ENCODE measurements around the gene TRIP10. TPM values are rescaled to one million over a fixed set of nuclear protein-coding genes. Genes with fewer than 3 reads are reported as not detected.

The TRIP10 gene
- total and polyA plus RNA-seq, 9 donors = 57.3 to 149 (median 106) TPM

DNA sequence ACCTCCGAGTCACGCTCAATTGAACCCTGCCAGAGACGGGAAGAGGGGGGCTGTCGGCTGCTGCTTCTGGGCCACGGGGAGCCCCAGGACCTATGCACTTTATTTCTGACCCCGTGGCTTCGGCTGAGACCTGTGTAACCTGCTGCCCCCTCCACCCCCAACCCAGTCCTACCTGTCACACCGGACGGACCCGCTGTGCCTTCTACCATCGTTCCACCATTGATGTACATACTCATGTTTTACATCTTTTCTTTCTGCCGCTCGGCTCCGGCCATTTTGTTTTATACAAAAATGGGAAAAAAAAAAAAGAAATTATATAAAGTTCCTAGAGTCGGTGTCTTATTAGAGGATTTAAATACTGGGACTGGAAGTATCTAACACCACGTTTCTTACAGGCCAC, 11.7 kb downstream of the TRIP10 start:
- Histone ChIP-seq H3K27me3 (no peaks in the 10 kb centered on the region), H3K36me3 (no peaks in the 10 kb centered on the region), H3K9me3 (no peaks in the 10 kb centered on the region), H3K27ac (no peak overlapping the region), H3K4me1 (ENCODE audit: insufficient read depth) (peaks cover 2% of the 10 kb centered on the region), H3K4me3 (no peak overlapping the region)
- WGBS, 3 donors = 86 to 88% (median 88%) methylated on average over 16 of the region's 16 CpGs
- no peak for DNase-seq
- TF ChIP-seq EP300 (IDR thresholded peaks at IDR 0.05) = no peak
- TF ChIP-seq POLR2A (IDR thresholded peaks at IDR 0.05) = no peak
- TF ChIP-seq, protein P1, sequence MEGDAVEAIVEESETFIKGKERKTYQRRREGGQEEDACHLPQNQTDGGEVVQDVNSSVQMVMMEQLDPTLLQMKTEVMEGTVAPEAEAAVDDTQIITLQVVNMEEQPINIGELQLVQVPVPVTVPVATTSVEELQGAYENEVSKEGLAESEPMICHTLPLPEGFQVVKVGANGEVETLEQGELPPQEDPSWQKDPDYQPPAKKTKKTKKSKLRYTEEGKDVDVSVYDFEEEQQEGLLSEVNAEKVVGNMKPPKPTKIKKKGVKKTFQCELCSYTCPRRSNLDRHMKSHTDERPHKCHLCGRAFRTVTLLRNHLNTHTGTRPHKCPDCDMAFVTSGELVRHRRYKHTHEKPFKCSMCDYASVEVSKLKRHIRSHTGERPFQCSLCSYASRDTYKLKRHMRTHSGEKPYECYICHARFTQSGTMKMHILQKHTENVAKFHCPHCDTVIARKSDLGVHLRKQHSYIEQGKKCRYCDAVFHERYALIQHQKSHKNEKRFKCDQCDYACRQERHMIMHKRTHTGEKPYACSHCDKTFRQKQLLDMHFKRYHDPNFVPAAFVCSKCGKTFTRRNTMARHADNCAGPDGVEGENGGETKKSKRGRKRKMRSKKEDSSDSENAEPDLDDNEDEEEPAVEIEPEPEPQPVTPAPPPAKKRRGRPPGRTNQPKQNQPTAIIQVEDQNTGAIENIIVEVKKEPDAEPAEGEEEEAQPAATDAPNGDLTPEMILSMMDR (IDR thresholded peaks at IDR 0.05) = no peak
- intact Hi-C loops (cut with DNase I) = loop anchor here in 3 of 4 donors (10.0 kb wide), 3 partner anchors 46 to 766 kb away; no protein-coding TSS in a partner anchor

DNA sequence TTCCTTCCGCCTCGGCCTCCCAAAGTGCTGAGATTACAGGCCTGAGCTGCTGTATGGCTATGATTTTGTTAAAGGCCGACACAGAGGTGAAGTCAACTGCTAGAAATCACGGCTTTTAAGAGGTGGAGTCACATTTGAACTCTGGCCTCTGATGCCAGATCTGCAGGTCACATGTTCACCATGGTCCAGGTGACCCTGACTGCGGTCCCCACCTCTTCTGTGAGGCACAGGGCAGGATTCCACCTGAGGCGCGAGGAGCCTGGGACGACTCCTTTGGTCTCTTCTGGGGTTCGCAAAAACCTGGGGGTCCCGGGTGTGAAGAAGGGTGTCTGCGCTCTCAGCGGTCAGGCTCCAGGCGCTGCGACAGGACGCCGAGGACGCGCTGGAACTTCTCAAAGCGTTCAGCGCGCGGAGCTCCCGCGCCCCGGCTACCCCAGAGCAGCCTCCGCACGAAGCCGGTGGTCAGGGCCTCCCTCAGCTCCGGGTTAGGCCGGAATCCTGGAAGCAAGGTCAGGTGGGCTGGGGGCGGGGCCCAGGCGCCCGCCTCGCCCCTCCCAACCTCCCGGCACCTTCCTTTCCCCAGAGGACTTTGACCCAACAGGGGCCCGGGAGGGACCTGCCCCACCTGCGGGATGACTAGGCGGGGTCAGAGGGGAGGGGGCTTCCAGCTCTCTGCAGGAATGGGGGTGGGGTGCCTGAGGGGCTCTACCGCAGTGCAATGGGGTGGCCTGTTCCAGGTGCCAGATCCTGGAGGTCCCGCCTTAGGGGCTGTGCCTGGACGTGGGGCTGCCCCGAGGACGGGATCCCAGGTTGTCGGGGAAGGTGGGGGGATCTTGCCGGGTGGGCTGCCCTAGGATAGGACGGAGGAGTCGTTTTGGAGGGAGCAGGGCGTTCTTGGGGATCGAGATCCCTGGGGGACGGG, 13.0 kb downstream of the TRIP10 start:
- WGBS, 3 donors = 51 to 58% (median 55%) methylated on average over 46 to 50 of the region's 50 CpGs
- peak in 3 of 5 donors; percentile 43 to 52 (median 47) for DNase-seq
- no peaks in the 10 kb centered on the region for H3K27me3 ChIP-seq
- H3K9me3 ChIP-seq = no peaks in the 10 kb centered on the region
- TF ChIP-seq EP300 (IDR thresholded peaks at IDR 0.05) (no peak), POLR2A (IDR thresholded peaks at IDR 0.05) (no peak)
- TF ChIP-seq, protein P1 (IDR thresholded peaks at IDR 0.05) = no peak
- peak overlapping the region in 1 of 2 donors; percentile 13 for H3K27ac ChIP-seq
- H3K4me3 ChIP-seq = peak overlapping the region; percentile 13
- no peaks in the 10 kb centered on the region for H3K36me3 ChIP-seq
- intact Hi-C loops (cut with DNase I) = loop anchor here in 3 of 4 donors (10.0 kb wide), 3 partner anchors 48 to 768 kb away; no protein-coding TSS in a partner anchor
- H3K4me1 ChIP-seq (ENCODE audit: insufficient read depth) = peaks cover 2% of the 10 kb centered on the region

DNA sequence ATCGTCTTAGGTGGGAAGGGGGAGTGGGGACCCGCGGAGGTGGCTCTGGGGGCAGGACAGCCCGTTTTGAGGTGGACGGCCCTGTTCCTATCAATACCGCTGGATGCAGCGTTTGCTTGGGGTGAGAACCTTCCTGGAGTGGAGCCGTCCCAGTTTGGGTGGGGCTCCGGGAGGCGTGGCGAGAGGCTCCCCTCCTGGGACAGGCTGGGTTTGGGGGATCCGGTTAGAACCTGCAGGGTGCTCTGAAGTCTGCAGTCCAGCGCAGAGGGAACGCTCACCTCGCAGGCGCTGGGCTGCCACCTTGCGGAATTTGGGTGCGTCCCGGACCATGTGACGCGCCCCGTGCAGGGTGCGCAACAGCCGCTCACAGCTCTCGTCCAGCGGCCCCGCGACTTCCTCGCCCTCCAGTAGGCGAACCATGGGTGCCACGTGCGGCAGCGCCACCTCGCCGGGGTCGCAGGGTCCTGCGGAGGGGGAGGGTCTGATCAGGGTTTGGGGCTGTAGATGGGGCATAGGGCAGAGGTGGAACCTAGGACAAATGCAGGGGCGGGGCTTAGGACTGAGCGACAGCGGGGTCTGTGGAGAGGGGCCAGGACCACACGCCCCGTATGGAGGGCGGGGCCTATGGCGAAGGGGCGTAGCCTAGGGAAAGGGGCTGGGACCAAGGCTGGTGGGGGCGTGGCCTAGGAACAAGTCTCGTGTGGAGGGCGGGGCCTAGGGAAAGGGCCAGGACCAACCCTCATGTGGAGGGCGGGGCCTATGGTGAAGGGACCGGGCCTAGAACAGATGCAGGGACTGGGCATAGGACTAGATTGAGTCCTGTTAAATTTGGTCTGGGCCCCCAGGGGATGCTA, 13.9 kb downstream of the TRIP10 start:
- peak overlapping the region in 1 of 2 donors; percentile 13 for H3K27ac ChIP-seq
- intact Hi-C loops (cut with DNase I) = loop anchor here in 3 of 4 donors (10.0 kb wide), 3 partner anchors 49 to 769 kb away; no protein-coding TSS in a partner anchor
- no peaks in the 10 kb centered on the region for H3K36me3 ChIP-seq
- peak overlapping the region; percentile 13 for H3K4me3 ChIP-seq
- no peaks in the 10 kb centered on the region for H3K27me3 ChIP-seq
- 3 to 5% (median 3%) methylated on average over 42 to 50 of the region's 50 CpGs for WGBS, 3 donors
- TF ChIP-seq, protein P1 (IDR thresholded peaks at IDR 0.05) = peak in 2 of 3 donors; percentile 72 to 73
- no peak for TF ChIP-seq EP300 (IDR thresholded peaks at IDR 0.05)
- H3K4me1 ChIP-seq (ENCODE audit: insufficient read depth) = peaks cover 2% of the 10 kb centered on the region
- no peaks in the 10 kb centered on the region for H3K9me3 ChIP-seq
- peak; percentile 87 to 90 (median 89) for DNase-seq

DNA sequence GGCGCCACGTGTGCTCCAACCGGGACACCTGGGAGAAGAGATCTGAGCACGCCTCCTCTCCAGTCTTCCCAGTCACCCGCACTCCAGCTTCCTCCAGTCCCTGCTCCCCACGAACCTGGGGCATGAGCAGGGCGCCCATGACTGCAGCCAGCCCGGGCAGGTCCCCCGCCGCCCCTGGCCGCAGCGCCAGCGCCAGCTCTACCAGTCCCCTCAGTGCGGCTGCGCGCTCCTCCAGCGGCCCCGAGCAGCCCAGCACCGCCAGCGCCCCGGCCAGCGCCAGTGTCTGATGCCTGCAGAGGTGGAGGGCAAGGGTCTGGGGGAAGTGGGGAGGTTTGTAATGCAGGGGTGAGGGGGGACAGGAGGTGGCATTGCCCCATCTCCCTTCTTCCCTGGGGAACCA, 14.7 kb downstream of the TRIP10 start:
- Histone ChIP-seq H3K27ac (no peak overlapping the region), H3K27me3 (no peaks in the 10 kb centered on the region), H3K36me3 (no peaks in the 10 kb centered on the region), H3K9me3 (no peaks in the 10 kb centered on the region), H3K4me3 (no peak overlapping the region), H3K4me1 (ENCODE audit: insufficient read depth) (peaks cover 2% of the 10 kb centered on the region)
- TF ChIP-seq, protein P1 (IDR thresholded peaks at IDR 0.05) = no peak
- no peak for TF ChIP-seq EP300 (IDR thresholded peaks at IDR 0.05)
- TF ChIP-seq POLR2A (IDR thresholded peaks at IDR 0.05) = no peak
- intact Hi-C loops (cut with DNase I) = loop anchor here in 3 of 4 donors (10.0 kb wide), 3 partner anchors 49 to 769 kb away; no protein-coding TSS in a partner anchor
- WGBS, 3 donors = 91 to 95% (median 94%) methylated on average over 22 of the region's 22 CpGs
- peak in 1 of 5 donors; percentile 43 for DNase-seq

All from ovary (tissue), 9 donors.